Liver (tissue), 9 donors: Measurements from ENCODE around the gene ACTR8. TPM values are rescaled to one million over a fixed set of nuclear protein-coding genes. Genes with fewer than 3 reads are reported as not detected.

ENCODE experiments used
- DNase-seq: peaks from one replicate; pipeline ENCODE4 v3.0.0-alpha.2; 2017; ENCODE audit warnings: low spot score
- H3K27ac ChIP-seq, 2 donors: one replicate each; pipeline ENCODE4 v1.7.0; 2013; ENCODE audit warnings: inconsistent platforms in 2 of 2, low read length in 2 of 2, control low read depth in 1 of 2, low read depth in 1 of 2, mild to moderate bottlenecking in 1 of 2
- H3K27me3 ChIP-seq, 4 donors: one replicate each; pipeline versions ENCODE4 v1.6.1 to v1.7.0; 2013; ENCODE audit warnings: low read length in 3 of 4, inconsistent platforms in 1 of 4, mild to moderate bottlenecking in 1 of 4, moderate library complexity in 1 of 4; ENCODE audit not compliant: control insufficient read depth in 4 of 4, insufficient read depth in 4 of 4
- H3K36me3 ChIP-seq, 4 donors: one replicate each; pipeline versions ENCODE4 v1.6.1 to v1.7.0; 2013; ENCODE audit warnings: low read length in 3 of 4, mild to moderate bottlenecking in 3 of 4, low read depth in 1 of 4, moderate library complexity in 1 of 4; ENCODE audit not compliant: control insufficient read depth in 4 of 4, insufficient read depth in 3 of 4
- H3K4me1 ChIP-seq, 4 donors: one replicate each; pipeline versions ENCODE4 v1.6.1 to v1.7.0; 2013; ENCODE audit warnings: low read length in 3 of 4, mild to moderate bottlenecking in 3 of 4, moderate library complexity in 1 of 4; ENCODE audit not compliant: control insufficient read depth in 4 of 4, insufficient read depth in 4 of 4
- H3K4me3 ChIP-seq, 3 donors: one replicate each; pipeline versions ENCODE4 v1.6.1 to v1.7.0; 2013; ENCODE audit warnings: low read length in 3 of 3, control low read depth in 1 of 3, low read depth in 1 of 3, mild to moderate bottlenecking in 1 of 3
- H3K9ac ChIP-seq, 2 donors: one replicate each; pipeline ENCODE4 v1.7.0; 2013; ENCODE audit warnings: low read length in 2 of 2, mild to moderate bottlenecking in 2 of 2, moderate library complexity in 2 of 2, control low read depth in 1 of 2, low read depth in 1 of 2
- H3K9me3 ChIP-seq, 4 donors: one replicate each; pipeline versions ENCODE4 v1.6.1 to v1.7.0; 2013; ENCODE audit warnings: low read length in 3 of 4; ENCODE audit not compliant: control insufficient read depth in 4 of 4
- EGR1 ChIP-seq, 2 donors: IDR thresholded peaks; 2 replicates each; pipeline ENCODE4 v1.6.1; 2016 to 2018; ENCODE audit warnings: antibody characterized with exemption in 2 of 2, low read depth in 2 of 2
- FOXA1 ChIP-seq: IDR thresholded peaks from 2 replicates; pipeline ENCODE4 v1.6.1; 2016; ENCODE audit warnings: antibody characterized with exemption
- FOXA2 ChIP-seq: IDR thresholded peaks from 2 replicates; pipeline ENCODE4 v1.6.1; 2016; ENCODE audit warnings: antibody characterized with exemption
- GABPA ChIP-seq, 2 donors: IDR thresholded peaks in 1 of 2; conservative IDR thresholded peaks in 1 of 2; 2 replicates each; pipeline ENCODE4 v1.6.1; 2016; ENCODE audit warnings: antibody characterized with exemption in 2 of 2, mild to moderate bottlenecking in 1 of 2, moderate library complexity in 1 of 2
- HNF4A ChIP-seq, 2 donors: conservative IDR thresholded peaks; 2 replicates each; pipeline ENCODE4 v1.6.1; 2016; ENCODE audit warnings: antibody characterized with exemption in 2 of 2, mild to moderate bottlenecking in 2 of 2
- HNF4G ChIP-seq: IDR thresholded peaks from 2 replicates; pipeline ENCODE4 v1.6.1; 2016; ENCODE audit warnings: antibody characterized with exemption
- JUND ChIP-seq, 2 donors: IDR thresholded peaks; 2 replicates each; pipeline ENCODE4 v1.6.1; 2016; ENCODE audit warnings: antibody characterized with exemption in 2 of 2
- NR2F2 ChIP-seq: IDR thresholded peaks from 2 replicates; pipeline ENCODE4 v1.6.1; 2016; ENCODE audit warnings: antibody characterized with exemption
- RAD21 ChIP-seq, 2 donors: IDR thresholded peaks; 2 replicates each; pipeline ENCODE4 v1.6.1; 2016; ENCODE audit warnings: antibody characterized with exemption in 2 of 2, mild to moderate bottlenecking in 2 of 2
- RXRA ChIP-seq, 2 donors: IDR thresholded peaks; 2 replicates each; pipeline ENCODE4 v1.6.1; 2017 to 2018; ENCODE audit warnings: antibody characterized with exemption in 2 of 2, mild to moderate bottlenecking in 1 of 2
- SP1 ChIP-seq: IDR thresholded peaks from 2 replicates; pipeline ENCODE4 v1.6.1; 2018; ENCODE audit warnings: antibody characterized with exemption, mild to moderate bottlenecking
- YY1 ChIP-seq: IDR thresholded peaks from 2 replicates; pipeline ENCODE4 v1.6.1; 2016; ENCODE audit warnings: antibody characterized with exemption, mild to moderate bottlenecking
- WGBS: extraction: QIAGEN DNeasy Blood & Tissue Kit; methylation state at CpG from one replicate; pipeline ENCODE4 v1.1.7; 2013; 5-methylcytosine and 5-hydroxymethylcytosine counted together
- polyA plus RNA-seq, 2 donors: library from polyadenylated mRNA; stranded (reverse) in 1 of 2; unstranded in 1 of 2; fragments of 200-250 nt in 1 of 2; fragments of >200 nt in 1 of 2; fragmentation: Nextera tagmentation in 1 of 2; extraction: Ambion mirVana in 1 of 2; gene quantifications; one replicate each; pipeline versions ENCODE4 v1.2.1 to v1.2.3, GENCODE V29; 2013 to 2015
- total RNA-seq, 2 donors: library from RNA; depleted of rRNA; stranded (reverse); fragments of >200 nt; gene quantifications; one replicate each; pipeline ENCODE4 v1.2.3, GENCODE V29; 2014
- TF ChIP-seq, protein P1 (sequence below): IDR thresholded peaks from 2 replicates; pipeline ENCODE4 v1.6.1; 2016; ENCODE audit warnings: antibody characterized with exemption
- TF ChIP-seq, protein P2 (sequence below): fragments of 150-350 bp; IDR thresholded peaks from 2 replicates; pipeline ENCODE4 v1.5.1; 2017; ENCODE audit warnings: improper control_type of control experiment, low read depth, low read length; ENCODE audit not compliant: missing input control
- TF ChIP-seq, protein P3 (sequence below): IDR thresholded peaks from 2 replicates; pipeline ENCODE4 v1.6.1; 2016; ENCODE audit warnings: antibody characterized with exemption
- TF ChIP-seq, protein P4 (sequence below): IDR thresholded peaks from 2 replicates; pipeline ENCODE4 v1.6.1; 2016; ENCODE audit warnings: antibody characterized with exemption
- TF ChIP-seq, protein P5 (sequence below): IDR thresholded peaks from 2 replicates; pipeline ENCODE4 v1.6.1; 2016; ENCODE audit warnings: antibody characterized with exemption, mild to moderate bottlenecking
- donor health status: healthy.
- donor health status: healthy.
- donor health status: healthy.
- donor health status: healthy.
- donor health status: healthy.

Gene ACTR8
- total and polyA plus RNA-seq, 4 donors, result 3.2 to 16.7 (median 7.7) TPM

DNA sequence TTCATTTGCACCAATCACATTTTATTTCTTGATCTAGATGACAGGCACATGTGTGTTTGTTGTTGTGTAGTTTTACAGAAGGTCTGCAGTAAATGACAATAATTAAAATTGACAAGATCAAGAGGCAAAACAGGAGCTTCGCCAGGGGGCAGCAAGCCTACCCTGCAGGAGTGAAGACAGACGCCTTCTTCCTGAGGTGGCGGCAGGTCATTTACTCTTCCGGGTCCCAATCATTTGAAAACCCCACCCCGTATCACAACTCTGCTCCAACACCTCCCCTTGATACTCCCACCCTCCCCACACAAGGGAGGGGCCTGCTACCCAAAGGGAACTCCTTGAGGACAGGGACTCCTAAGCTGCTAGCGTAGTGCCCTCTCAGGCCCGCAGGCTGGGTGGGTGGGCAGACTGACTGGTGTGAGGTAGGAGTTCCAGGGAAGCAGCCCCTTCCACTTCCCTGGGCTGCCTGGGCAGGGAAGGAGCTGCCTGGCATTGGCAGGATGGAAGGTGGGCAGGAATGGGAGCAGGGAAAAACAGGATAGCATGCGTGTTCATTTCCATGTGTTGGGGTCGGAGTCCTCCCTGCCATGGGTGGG, 48.8 kb downstream of the ACTR8 start:
- TF ChIP-seq FOXA2 (no peak), SP1 (no peak), RXRA (IDR thresholded peaks at IDR 0.05) (no peak), EGR1 (IDR thresholded peaks at IDR 0.05; ENCODE audit: low read depth in 2 of 2) (no peak), RAD21 (IDR thresholded peaks at IDR 0.05) (no peak)
- TF ChIP-seq, protein P1, sequence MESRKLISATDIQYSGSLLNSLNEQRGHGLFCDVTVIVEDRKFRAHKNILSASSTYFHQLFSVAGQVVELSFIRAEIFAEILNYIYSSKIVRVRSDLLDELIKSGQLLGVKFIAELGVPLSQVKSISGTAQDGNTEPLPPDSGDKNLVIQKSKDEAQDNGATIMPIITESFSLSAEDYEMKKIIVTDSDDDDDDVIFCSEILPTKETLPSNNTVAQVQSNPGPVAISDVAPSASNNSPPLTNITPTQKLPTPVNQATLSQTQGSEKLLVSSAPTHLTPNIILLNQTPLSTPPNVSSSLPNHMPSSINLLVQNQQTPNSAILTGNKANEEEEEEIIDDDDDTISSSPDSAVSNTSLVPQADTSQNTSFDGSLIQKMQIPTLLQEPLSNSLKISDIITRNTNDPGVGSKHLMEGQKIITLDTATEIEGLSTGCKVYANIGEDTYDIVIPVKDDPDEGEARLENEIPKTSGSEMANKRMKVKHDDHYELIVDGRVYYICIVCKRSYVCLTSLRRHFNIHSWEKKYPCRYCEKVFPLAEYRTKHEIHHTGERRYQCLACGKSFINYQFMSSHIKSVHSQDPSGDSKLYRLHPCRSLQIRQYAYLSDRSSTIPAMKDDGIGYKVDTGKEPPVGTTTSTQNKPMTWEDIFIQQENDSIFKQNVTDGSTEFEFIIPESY, result no peak
- TF ChIP-seq, protein P2, sequence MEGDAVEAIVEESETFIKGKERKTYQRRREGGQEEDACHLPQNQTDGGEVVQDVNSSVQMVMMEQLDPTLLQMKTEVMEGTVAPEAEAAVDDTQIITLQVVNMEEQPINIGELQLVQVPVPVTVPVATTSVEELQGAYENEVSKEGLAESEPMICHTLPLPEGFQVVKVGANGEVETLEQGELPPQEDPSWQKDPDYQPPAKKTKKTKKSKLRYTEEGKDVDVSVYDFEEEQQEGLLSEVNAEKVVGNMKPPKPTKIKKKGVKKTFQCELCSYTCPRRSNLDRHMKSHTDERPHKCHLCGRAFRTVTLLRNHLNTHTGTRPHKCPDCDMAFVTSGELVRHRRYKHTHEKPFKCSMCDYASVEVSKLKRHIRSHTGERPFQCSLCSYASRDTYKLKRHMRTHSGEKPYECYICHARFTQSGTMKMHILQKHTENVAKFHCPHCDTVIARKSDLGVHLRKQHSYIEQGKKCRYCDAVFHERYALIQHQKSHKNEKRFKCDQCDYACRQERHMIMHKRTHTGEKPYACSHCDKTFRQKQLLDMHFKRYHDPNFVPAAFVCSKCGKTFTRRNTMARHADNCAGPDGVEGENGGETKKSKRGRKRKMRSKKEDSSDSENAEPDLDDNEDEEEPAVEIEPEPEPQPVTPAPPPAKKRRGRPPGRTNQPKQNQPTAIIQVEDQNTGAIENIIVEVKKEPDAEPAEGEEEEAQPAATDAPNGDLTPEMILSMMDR, result no peak
- TF ChIP-seq, protein P3, sequence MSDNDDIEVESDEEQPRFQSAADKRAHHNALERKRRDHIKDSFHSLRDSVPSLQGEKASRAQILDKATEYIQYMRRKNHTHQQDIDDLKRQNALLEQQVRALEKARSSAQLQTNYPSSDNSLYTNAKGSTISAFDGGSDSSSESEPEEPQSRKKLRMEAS, result no peak
- Histone ChIP-seq H3K27ac (no peak overlapping the region), H3K9me3 (no peaks in the 10 kb centered on the region), H3K9ac (no peak overlapping the region), H3K4me3 (no peak overlapping the region), H3K27me3 (no peaks in the 10 kb centered on the region), H3K36me3 (peaks cover under 1 to 20% (median 7%) of the 10 kb centered on the region in 4 donors), H3K4me1 (peaks cover 0 to 19% (median 2%) of the 10 kb centered on the region in 4 donors)
- 92% methylated on average over 9 of the region's 9 CpGs for WGBS
- DNase-seq, result no peak

DNA sequence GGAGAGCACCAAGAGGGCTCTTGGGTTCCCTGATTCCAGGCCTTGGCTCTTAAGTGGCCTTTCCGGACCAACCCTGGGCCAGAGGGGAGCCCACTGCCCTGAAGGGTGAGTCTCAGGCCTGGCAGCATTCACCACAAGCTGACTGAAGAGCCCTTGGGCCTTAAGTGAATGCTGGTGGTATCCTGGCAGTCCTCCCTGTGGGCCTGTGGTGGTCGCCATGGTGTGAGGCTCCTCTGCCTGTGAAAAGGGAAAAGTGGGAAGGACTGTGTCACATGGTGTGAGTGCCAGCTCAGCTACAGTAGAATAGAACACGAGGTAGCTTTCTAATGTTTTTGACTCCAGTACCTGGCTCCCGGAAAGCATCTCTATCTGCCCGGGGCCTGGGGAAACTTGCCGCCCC, 51.0 kb downstream of the ACTR8 start:
- no peak for DNase-seq
- TF ChIP-seq YY1, result no peak
- no peak for TF ChIP-seq FOXA1
- TF ChIP-seq, protein P4, sequence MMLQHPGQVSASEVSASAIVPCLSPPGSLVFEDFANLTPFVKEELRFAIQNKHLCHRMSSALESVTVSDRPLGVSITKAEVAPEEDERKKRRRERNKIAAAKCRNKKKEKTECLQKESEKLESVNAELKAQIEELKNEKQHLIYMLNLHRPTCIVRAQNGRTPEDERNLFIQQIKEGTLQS, result no peak
- TF ChIP-seq NR2F2, result no peak
- no peak for TF ChIP-seq EGR1 (IDR thresholded peaks at IDR 0.05; ENCODE audit: low read depth in 2 of 2)
- TF ChIP-seq, protein P5, sequence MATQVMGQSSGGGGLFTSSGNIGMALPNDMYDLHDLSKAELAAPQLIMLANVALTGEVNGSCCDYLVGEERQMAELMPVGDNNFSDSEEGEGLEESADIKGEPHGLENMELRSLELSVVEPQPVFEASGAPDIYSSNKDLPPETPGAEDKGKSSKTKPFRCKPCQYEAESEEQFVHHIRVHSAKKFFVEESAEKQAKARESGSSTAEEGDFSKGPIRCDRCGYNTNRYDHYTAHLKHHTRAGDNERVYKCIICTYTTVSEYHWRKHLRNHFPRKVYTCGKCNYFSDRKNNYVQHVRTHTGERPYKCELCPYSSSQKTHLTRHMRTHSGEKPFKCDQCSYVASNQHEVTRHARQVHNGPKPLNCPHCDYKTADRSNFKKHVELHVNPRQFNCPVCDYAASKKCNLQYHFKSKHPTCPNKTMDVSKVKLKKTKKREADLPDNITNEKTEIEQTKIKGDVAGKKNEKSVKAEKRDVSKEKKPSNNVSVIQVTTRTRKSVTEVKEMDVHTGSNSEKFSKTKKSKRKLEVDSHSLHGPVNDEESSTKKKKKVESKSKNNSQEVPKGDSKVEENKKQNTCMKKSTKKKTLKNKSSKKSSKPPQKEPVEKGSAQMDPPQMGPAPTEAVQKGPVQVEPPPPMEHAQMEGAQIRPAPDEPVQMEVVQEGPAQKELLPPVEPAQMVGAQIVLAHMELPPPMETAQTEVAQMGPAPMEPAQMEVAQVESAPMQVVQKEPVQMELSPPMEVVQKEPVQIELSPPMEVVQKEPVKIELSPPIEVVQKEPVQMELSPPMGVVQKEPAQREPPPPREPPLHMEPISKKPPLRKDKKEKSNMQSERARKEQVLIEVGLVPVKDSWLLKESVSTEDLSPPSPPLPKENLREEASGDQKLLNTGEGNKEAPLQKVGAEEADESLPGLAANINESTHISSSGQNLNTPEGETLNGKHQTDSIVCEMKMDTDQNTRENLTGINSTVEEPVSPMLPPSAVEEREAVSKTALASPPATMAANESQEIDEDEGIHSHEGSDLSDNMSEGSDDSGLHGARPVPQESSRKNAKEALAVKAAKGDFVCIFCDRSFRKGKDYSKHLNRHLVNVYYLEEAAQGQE, result no peak
- no peak for TF ChIP-seq FOXA2
- no peak for TF ChIP-seq HNF4G
- no peak for TF ChIP-seq JUND (IDR thresholded peaks at IDR 0.05)
- no peak for TF ChIP-seq RXRA (IDR thresholded peaks at IDR 0.05)
- TF ChIP-seq HNF4A (conservative IDR thresholded peaks at IDR 0.05), result no peak
- no peak for TF ChIP-seq GABPA (IDR thresholded peaks at IDR 0.05 in 1 of 2, conservative IDR thresholded peaks at IDR 0.05 in 1 of 2)
- no peak for TF ChIP-seq SP1
- TF ChIP-seq, protein P2, result no peak
- Histone ChIP-seq H3K9ac (no peak overlapping the region), H3K27ac (no peak overlapping the region), H3K27me3 (no peaks in the 10 kb centered on the region), H3K9me3 (no peaks in the 10 kb centered on the region), H3K4me1 (peaks cover 0 to 10% (median 1%) of the 10 kb centered on the region in 4 donors), H3K36me3 (peaks cover 0 to 14% (median 5%) of the 10 kb centered on the region in 4 donors), H3K4me3 (no peak overlapping the region)
- whole genome bisulfite sequencing, result 87% methylated on average over 6 of the region's 6 CpGs
